IMR-90 (cell line): ENCODE data around the gene FADS2. TPM values are rescaled to one million over a fixed set of nuclear protein-coding genes. Genes with fewer than 3 reads are reported as not detected.

Experiments used
- ATAC-seq: fragments of 200-7000 bp; cut with Tn5 transposase; 2 replicates; pipeline ENCODE4 v1.9.1; 2020; ENCODE audit warnings: low read depth, mild to moderate bottlenecking, moderate library complexity
- BruUV-seq: library from RNA; stranded (reverse); fragments of 400-500 nt; replicated peaks from 2 replicates; lab custom pipeline; 2021; lab: Mats Ljungman, UMichigan
- CTCF ChIA-PET: fragments of 300-600 bp; formaldehyde crosslinking; extraction: SDS; loops from one replicate; lab custom pipeline; 2021; ENCODE audit warnings: antibody characterized with exemption; lab: Yijun Ruan, JAX
- POLR2A ChIA-PET: fragments of 300-600 bp; sonication (Branson Sonifier 250); formaldehyde crosslinking; loops from one replicate; lab custom pipeline; 2022; ENCODE audit warnings: antibody characterized with exemption; ENCODE audit not compliant: unreplicated experiment; lab: Charles Lee
- DNase-seq: peaks from one replicate; pipeline ENCODE4 v3.0.0; 2013
- H2AFZ ChIP-seq: replicated peaks from 2 replicates; pipeline ENCODE3; 2013; ENCODE audit warnings: low read length, mild to moderate bottlenecking; ENCODE audit not compliant: poor library complexity
- H2AK5ac ChIP-seq: 2 replicates; pipeline ENCODE4 v1.6.1; 2013; ENCODE audit warnings: low read depth, low read length, inconsistent platforms
- H2AK9ac ChIP-seq: replicated peaks from 2 replicates; pipeline ENCODE3; 2013; ENCODE audit warnings: mild to moderate bottlenecking, low read depth, low read length, moderate library complexity; ENCODE audit not compliant: poor library complexity
- H2BK120ac ChIP-seq: 2 replicates; pipeline ENCODE4 v1.6.1; 2013; ENCODE audit warnings: low read depth, low read length, inconsistent platforms
- H2BK15ac ChIP-seq: 3 replicates; pipeline ENCODE4 v1.6.1; 2013; ENCODE audit warnings: low read depth, low read length, inconsistent platforms
- H2BK20ac ChIP-seq: 2 replicates; pipeline ENCODE4 v1.6.1; 2013; ENCODE audit warnings: low read depth, mild to moderate bottlenecking, inconsistent platforms, low read length, moderate library complexity
- H2BK5ac ChIP-seq: 2 replicates; pipeline ENCODE4 v1.6.1; 2013; ENCODE audit warnings: mild to moderate bottlenecking, low read depth, low read length, inconsistent platforms; ENCODE audit not compliant: poor library complexity, severe bottlenecking
- H3K14ac ChIP-seq: replicated peaks from 2 replicates; pipeline ENCODE4 v1.6.1; 2013; ENCODE audit warnings: low read depth, low read length, inconsistent platforms
- H3K18ac ChIP-seq: 2 replicates; pipeline ENCODE4 v1.6.1; 2013; ENCODE audit warnings: low read depth, low read length, control low read depth
- H3K23ac ChIP-seq: 2 replicates; pipeline ENCODE4 v1.6.1; 2013; ENCODE audit warnings: low read depth, low read length, inconsistent platforms
- H3K27ac ChIP-seq: 2 replicates; pipeline ENCODE4 v1.5.1; 2013; ENCODE audit warnings: mild to moderate bottlenecking, control low read depth, low read length; ENCODE audit not compliant: insufficient read depth
- H3K27me3 ChIP-seq: 2 replicates; pipeline ENCODE4 v1.6.1; 2013; ENCODE audit warnings: low read length; ENCODE audit not compliant: control insufficient read depth, insufficient read depth
- H3K36me3 ChIP-seq: 2 replicates; pipeline ENCODE4 v1.6.1; 2013; ENCODE audit warnings: low read length, mixed read lengths; ENCODE audit not compliant: control insufficient read depth, insufficient read depth
- H3K4ac ChIP-seq: 2 replicates; pipeline ENCODE4 v1.6.1; 2013; ENCODE audit warnings: low read depth, low read length, inconsistent platforms
- H3K4me1 ChIP-seq: 2 replicates; pipeline ENCODE4 v1.6.1; 2013; ENCODE audit warnings: low read length, mixed read lengths; ENCODE audit not compliant: control insufficient read depth, insufficient read depth
- H3K4me2 ChIP-seq: 2 replicates; pipeline ENCODE4 v1.6.1; 2013; ENCODE audit warnings: low read depth, mild to moderate bottlenecking, control low read depth, low read length, moderate library complexity
- H3K4me3 ChIP-seq: 2 replicates; pipeline ENCODE4 v1.5.1; 2013; ENCODE audit warnings: low read depth, mild to moderate bottlenecking, control low read depth, low read length, moderate library complexity; ENCODE audit not compliant: insufficient read depth
- H3K56ac ChIP-seq: 2 replicates; pipeline ENCODE4 v1.6.1; 2013; ENCODE audit warnings: low read length, inconsistent platforms; ENCODE audit not compliant: insufficient read depth; ENCODE audit errors: extremely low read depth
- H3K79me1 ChIP-seq, 2 experiments: 2 replicates each; pipeline ENCODE4 v1.6.1; 2013; ENCODE audit warnings: low read length in 2 of 2, inconsistent platforms in 1 of 2, low read depth in 1 of 2
- H3K9ac ChIP-seq: 2 replicates; pipeline ENCODE4 v1.6.1; 2013; ENCODE audit warnings: low read depth, low read length, control low read depth
- H3K9me1 ChIP-seq: 2 replicates; pipeline ENCODE4 v1.6.1; 2013; ENCODE audit warnings: low read length, inconsistent platforms; ENCODE audit not compliant: insufficient read depth
- H3K9me3 ChIP-seq: 2 replicates; pipeline ENCODE4 v1.6.1; 2013; ENCODE audit warnings: low read length; ENCODE audit not compliant: control insufficient read depth, insufficient read depth
- H4K20me1 ChIP-seq: 2 replicates; pipeline ENCODE4 v1.6.1; 2013; ENCODE audit warnings: low read length, inconsistent platforms; ENCODE audit not compliant: insufficient read depth
- H4K5ac ChIP-seq: 2 replicates; pipeline ENCODE4 v1.6.1; 2013; ENCODE audit warnings: mild to moderate bottlenecking, low read depth, low read length, control low read depth
- H4K8ac ChIP-seq, 2 experiments: 2 replicates each; pipeline ENCODE4 v1.6.1; 2013; ENCODE audit warnings: low read depth in 2 of 2, low read length in 2 of 2, control low read depth in 1 of 2, inconsistent platforms in 1 of 2
- H4K91ac ChIP-seq: 2 replicates; pipeline ENCODE4 v1.6.1; 2013; ENCODE audit warnings: low read depth, low read length, inconsistent platforms; ENCODE audit not compliant: insufficient read depth
- BHLHE40 ChIP-seq: fragments of 150-350 bp; IDR thresholded peaks from 2 replicates; pipeline ENCODE4 v1.6.1; 2016; ENCODE audit warnings: mild to moderate bottlenecking, low read depth, low read length
- CEBPB ChIP-seq: IDR thresholded peaks from 2 replicates; pipeline ENCODE4 v1.6.1; 2012; ENCODE audit warnings: low read depth, low read length, improper control_type of control experiment
- CHD1 ChIP-seq: IDR thresholded peaks from 2 replicates; pipeline ENCODE4 v1.6.1; 2012; ENCODE audit warnings: low read depth, low read length, improper control_type of control experiment
- MAFK ChIP-seq: IDR thresholded peaks from 2 replicates; pipeline ENCODE4 v1.6.1; 2012; ENCODE audit warnings: low read depth, low read length, improper control_type of control experiment
- MAZ ChIP-seq: IDR thresholded peaks from 2 replicates; pipeline ENCODE4 v1.6.1; 2012; ENCODE audit warnings: low read depth, mild to moderate bottlenecking, low read length, improper control_type of control experiment, moderate library complexity, borderline replicate concordance
- MXI1 ChIP-seq: IDR thresholded peaks from 2 replicates; pipeline ENCODE4 v1.6.1; 2012; ENCODE audit warnings: low read depth, mild to moderate bottlenecking, low read length, moderate library complexity, borderline replicate concordance
- NFE2L2 ChIP-seq: fragments of 150-350 bp; IDR thresholded peaks from 2 replicates; pipeline ENCODE4 v1.6.1; 2016; ENCODE audit warnings: low read depth, mild to moderate bottlenecking, low read length
- POLR2A ChIP-seq: IDR thresholded peaks from 2 replicates; pipeline ENCODE4 v1.6.1; 2012; ENCODE audit warnings: mild to moderate bottlenecking, low read depth, low read length
- RAD21 ChIP-seq: IDR thresholded peaks from 2 replicates; pipeline ENCODE4 v1.6.1; 2012; ENCODE audit warnings: low read length, improper control_type of control experiment
- RCOR1 ChIP-seq: IDR thresholded peaks from 2 replicates; pipeline ENCODE4 v1.6.1; 2012; ENCODE audit warnings: mild to moderate bottlenecking, low read length, improper control_type of control experiment; ENCODE audit not compliant: insufficient replicate concordance
- RFX5 ChIP-seq: IDR thresholded peaks from 2 replicates; pipeline ENCODE4 v1.8.0; 2012; ENCODE audit warnings: low read depth, mild to moderate bottlenecking, low read length, moderate library complexity
- SMC3 ChIP-seq: fragments of 150-350 bp; IDR thresholded peaks from 2 replicates; pipeline ENCODE4 v1.6.1; 2016; ENCODE audit warnings: low read depth, mild to moderate bottlenecking, antibody characterized with exemption, low read length, moderate library complexity
- WGBS, 2 experiments: methylation state at CpG; one replicate each; pipeline versions ENCODE4 v1.1.5 to v1.1.7; 2013; ENCODE audit warnings: missing lambda C conversion rate in 2 of 2; ENCODE audit not compliant: insufficient read length in 1 of 2; ENCODE audit errors: extremely low coverage in 2 of 2; 5-methylcytosine and 5-hydroxymethylcytosine counted together
- dilution Hi-C: fragments of 300-500 bp; cut with HindIII; formaldehyde crosslinking; loops from one replicate; pipeline ENCODE4 v1.14.3; 2018; ENCODE audit warnings: low sequenced_read_pairs; ENCODE audit not compliant: unreplicated experiment
- in situ Hi-C: fragments of 300-500 bp; cut with MboI; formaldehyde crosslinking; loops from 3 replicates; pipeline ENCODE4 v1.14.3; 2019; ENCODE audit warnings: low sequenced_read_pairs, inconsistent platforms, mixed read lengths
- intact Hi-C: fragments of 100-400 bp; cut with micrococcal nuclease; formaldehyde crosslinking; loops from 2 replicates; pipeline ENCODE4 v1.10.0; 2022
- polyA plus RNA-seq, 3 experiments: library from polyadenylated mRNA; depleted of rRNA; stranded (reverse); fragments of >200 nt; gene quantifications; 2 replicates each; pipeline ENCODE4 v1.2.3, GENCODE V29; 2012; ENCODE audit warnings: low replicate concordance in 1 of 3
- total RNA-seq: library from RNA; depleted of rRNA; stranded (reverse); fragments of >200 nt; gene quantifications from 2 replicates; pipeline ENCODE4 v1.2.3, GENCODE V29; 2012
- TF ChIP-seq, protein P1 (sequence below): fragments of 150-350 bp; IDR thresholded peaks from 2 replicates; pipeline ENCODE4 v1.6.1; 2016; ENCODE audit warnings: low read depth, mild to moderate bottlenecking, low read length, moderate library complexity, borderline replicate concordance
- TF ChIP-seq, protein P2 (sequence below): conservative IDR thresholded peaks from 2 replicates; pipeline ENCODE4 v1.5.1; 2012; ENCODE audit warnings: mild to moderate bottlenecking, low read depth, low read length, improper control_type of control experiment
- TF ChIP-seq, protein P3 (sequence below): fragments of 150-350 bp; IDR thresholded peaks from 2 replicates; pipeline ENCODE4 v1.6.1; 2017; ENCODE audit warnings: mild to moderate bottlenecking, antibody characterized with exemption, low read length, low read depth

The FADS2 gene
- total and polyA plus RNA-seq, 2 of the 4 experiments (the other 2 are of a cell fraction) = 33.3 to 88.4 TPM

DNA sequence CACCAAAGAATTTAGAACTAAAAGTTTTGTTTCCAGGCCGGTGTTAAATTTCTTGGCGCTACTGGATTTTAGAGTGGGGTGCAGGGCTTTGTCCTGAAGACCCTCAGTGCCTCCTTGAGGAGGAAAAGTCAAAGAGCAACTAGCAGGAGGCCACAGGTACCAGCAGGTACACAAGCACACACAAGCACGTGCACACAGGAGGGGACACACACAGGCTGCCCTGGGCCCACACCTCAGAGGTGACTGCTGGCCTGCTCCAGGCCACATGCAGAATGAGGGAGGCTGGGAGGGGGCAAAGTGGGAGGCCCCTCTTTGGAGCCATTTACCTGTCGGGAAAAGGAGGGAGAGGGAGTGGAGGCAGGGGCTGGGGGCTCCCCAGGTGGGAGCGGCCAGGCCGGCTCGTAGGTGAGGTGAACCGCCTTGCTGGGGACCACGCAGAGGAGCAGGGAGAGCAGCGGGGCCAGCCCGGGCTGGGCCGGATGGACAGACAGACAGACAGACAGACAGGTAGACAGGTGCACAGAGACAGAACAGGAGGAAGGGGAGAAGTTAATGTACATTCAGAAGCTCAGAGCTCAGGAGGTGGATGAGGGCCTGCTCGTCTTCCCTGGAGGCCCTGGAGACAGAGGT lies 77.1 kb downstream of the FADS2 start:
- Histone ChIP-seq H2BK5ac (no peak overlapping the region), H2AK9ac (peak overlapping the region; percentile 42), H2BK15ac (no peak overlapping the region), H3K14ac (no peak overlapping the region), H4K5ac (no peak overlapping the region), H4K20me1 (no peaks in the 10 kb centered on the region), H3K23ac (no peak overlapping the region), H3K9me3 (no peaks in the 10 kb centered on the region), H3K4me3 (no peak overlapping the region), H2AFZ (no peak overlapping the region), H4K8ac (no peak overlapping the region), H3K18ac (no peak overlapping the region), H4K91ac (no peak overlapping the region), H3K79me1 (no peaks in the 10 kb centered on the region), H2BK20ac (no peak overlapping the region), H3K9me1 (no peaks in the 10 kb centered on the region), H3K36me3 (peaks cover 1% of the 10 kb centered on the region; the same call in 1 of the 2 replicates), H3K4me1 (no peaks in the 10 kb centered on the region), H2BK120ac (no peak overlapping the region), H3K27me3 (no peaks in the 10 kb centered on the region), H3K9ac (no peak overlapping the region), H3K4me2 (no peak overlapping the region), H3K27ac (no peak overlapping the region), H3K56ac (no peak overlapping the region), H2AK5ac (no peak overlapping the region), H3K4ac (no peak overlapping the region)
- in situ Hi-C loops (no loop called here), dilution Hi-C loops (no loop called here), intact Hi-C loops (no loop called here)
- POLR2A ChIA-PET = no interaction called here
- TF ChIP-seq NFE2L2 (no peak), CHD1 (no peak), MAFK (no peak), POLR2A (no peak), RAD21 (no peak), RCOR1 (no peak), SMC3 (no peak), MXI1 (no peak), MAZ (no peak), BHLHE40 (no peak), RFX5 (no peak), CEBPB (no peak)
- TF ChIP-seq, protein P1, sequence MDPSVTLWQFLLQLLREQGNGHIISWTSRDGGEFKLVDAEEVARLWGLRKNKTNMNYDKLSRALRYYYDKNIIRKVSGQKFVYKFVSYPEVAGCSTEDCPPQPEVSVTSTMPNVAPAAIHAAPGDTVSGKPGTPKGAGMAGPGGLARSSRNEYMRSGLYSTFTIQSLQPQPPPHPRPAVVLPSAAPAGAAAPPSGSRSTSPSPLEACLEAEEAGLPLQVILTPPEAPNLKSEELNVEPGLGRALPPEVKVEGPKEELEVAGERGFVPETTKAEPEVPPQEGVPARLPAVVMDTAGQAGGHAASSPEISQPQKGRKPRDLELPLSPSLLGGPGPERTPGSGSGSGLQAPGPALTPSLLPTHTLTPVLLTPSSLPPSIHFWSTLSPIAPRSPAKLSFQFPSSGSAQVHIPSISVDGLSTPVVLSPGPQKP = no peak
- TF ChIP-seq, protein P2, sequence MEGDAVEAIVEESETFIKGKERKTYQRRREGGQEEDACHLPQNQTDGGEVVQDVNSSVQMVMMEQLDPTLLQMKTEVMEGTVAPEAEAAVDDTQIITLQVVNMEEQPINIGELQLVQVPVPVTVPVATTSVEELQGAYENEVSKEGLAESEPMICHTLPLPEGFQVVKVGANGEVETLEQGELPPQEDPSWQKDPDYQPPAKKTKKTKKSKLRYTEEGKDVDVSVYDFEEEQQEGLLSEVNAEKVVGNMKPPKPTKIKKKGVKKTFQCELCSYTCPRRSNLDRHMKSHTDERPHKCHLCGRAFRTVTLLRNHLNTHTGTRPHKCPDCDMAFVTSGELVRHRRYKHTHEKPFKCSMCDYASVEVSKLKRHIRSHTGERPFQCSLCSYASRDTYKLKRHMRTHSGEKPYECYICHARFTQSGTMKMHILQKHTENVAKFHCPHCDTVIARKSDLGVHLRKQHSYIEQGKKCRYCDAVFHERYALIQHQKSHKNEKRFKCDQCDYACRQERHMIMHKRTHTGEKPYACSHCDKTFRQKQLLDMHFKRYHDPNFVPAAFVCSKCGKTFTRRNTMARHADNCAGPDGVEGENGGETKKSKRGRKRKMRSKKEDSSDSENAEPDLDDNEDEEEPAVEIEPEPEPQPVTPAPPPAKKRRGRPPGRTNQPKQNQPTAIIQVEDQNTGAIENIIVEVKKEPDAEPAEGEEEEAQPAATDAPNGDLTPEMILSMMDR = no peak
- TF ChIP-seq, protein P3, sequence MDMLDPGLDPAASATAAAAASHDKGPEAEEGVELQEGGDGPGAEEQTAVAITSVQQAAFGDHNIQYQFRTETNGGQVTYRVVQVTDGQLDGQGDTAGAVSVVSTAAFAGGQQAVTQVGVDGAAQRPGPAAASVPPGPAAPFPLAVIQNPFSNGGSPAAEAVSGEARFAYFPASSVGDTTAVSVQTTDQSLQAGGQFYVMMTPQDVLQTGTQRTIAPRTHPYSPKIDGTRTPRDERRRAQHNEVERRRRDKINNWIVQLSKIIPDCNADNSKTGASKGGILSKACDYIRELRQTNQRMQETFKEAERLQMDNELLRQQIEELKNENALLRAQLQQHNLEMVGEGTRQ = no peak
- DNase-seq = no peak
- ATAC-seq = no peak
- BruUV-seq = no TSS peak
- 90% methylated on average over 10 of the region's 13 CpGs; no CpG with 5 or more reads in 1 of the 2 experiments for WGBS, 2 experiments
- CTCF ChIA-PET = interaction anchor here (0.6 to 3.7 kb wide), 3 partner anchors 35 to 203 kb away, joined by 3 to 13 read pairs (median 3); no protein-coding TSS in a partner anchor
